GM18517 (cell line): Measurements from ENCODE around the gene NSRP1.
"Not testable (repeated sequence)": the region's sequence is repeated elsewhere in the genome, so short reads cannot be mapped to it uniquely, and the experiment has no call there.

Experiments
- ATAC-seq: cut with Tn5 transposase; IDR thresholded peaks from one replicate; pipeline ENCODE4 v1.9.1; 2021; ENCODE audit warnings: mild to moderate bottlenecking, moderate library complexity; ENCODE audit not compliant: unreplicated experiment

The NSRP1 gene

GRCh38 chr17:30220414-30220813 is 103.8 kb downstream of the NSRP1 start:
- no peak for ATAC-seq

DNA sequence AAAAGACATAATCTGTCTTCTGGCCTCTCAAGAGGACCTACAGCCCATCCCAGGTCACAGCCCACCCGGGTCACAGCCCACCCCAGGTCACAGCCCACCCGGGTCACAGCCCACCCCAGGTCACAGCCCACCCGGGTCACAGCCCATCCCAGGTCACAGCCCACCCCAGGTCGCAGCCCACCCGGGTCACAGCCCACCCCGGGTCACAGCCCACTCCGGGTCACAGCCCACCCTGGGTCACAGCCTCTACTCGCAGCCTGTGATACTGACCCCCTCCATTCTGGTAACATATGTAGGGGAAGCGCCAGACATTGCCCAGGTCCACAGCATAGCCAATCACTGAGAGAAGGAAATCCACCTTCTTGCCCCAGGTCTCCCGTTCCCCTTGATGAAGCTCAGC is 104.7 kb downstream of the NSRP1 start:
- ATAC-seq = no peak

GRCh38 chr17:30222251-30222650 is 105.6 kb downstream of the NSRP1 start:
- ATAC-seq = no peak

- no peak for ATAC-seq
These were observed 106.1 kb downstream of the NSRP1 start for GRCh38 chr17:30222721-30223175.

DNA sequence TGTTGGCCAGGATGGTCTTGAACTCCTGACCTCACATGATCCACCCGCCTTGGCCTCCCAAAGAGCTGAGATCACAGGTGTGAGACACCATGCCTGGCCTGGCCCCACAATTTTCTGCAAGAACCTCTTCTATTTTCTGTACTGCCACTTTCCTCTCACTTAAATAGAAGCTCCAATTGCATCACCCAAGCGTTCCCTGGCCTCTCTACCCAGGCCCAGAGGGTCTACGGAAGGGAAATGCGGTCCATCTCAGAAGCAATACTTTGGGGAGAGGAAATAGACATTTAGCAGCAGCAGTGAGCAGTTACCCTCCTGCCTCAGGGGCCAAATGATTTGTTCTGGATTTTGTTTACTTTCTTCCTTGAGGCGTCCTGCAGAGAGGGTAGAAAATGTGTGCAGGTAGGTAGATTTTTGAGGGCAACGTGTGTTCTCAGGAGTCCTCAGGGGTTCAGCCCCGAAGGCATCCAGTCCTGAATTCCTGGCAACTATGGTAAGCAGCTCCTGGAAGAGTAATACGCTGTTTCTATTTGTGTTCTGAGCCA is 107.9 kb downstream of the NSRP1 start:
- ATAC-seq = no peak

- no peak for ATAC-seq
These were observed 108.5 kb downstream of the NSRP1 start for GRCh38 chr17:30225112-30225511.

DNA sequence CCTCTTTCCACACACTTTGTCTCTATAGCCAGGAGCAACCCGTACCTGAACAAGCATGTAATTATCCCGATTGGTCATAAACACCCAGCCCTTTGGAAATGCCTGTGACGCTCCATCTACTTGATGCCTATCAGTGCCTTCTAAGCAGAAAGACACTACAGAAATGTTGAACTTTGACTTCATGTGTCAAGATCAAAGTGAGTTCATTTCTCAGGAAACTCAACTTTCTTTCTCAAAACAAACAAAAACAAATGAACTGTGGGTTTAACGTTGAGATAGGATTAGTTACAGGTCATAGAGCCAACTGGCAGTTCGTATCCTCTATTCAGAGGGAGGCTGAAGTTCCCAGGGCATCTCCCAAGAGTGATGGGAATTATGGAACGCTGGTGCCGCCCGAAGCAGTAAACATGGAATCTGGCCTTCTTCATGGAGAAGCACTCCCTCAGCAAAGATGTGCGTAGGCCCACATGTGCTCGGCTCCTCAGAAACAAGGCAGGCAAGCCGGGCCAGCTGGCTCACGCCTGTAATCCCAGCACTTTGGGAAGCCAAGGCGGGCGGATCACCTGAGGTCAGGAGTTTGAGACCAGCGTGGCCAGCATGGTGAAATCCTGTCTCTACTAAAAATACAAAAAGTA is 109.4 kb downstream of the NSRP1 start:
- no peak for ATAC-seq

DNA sequence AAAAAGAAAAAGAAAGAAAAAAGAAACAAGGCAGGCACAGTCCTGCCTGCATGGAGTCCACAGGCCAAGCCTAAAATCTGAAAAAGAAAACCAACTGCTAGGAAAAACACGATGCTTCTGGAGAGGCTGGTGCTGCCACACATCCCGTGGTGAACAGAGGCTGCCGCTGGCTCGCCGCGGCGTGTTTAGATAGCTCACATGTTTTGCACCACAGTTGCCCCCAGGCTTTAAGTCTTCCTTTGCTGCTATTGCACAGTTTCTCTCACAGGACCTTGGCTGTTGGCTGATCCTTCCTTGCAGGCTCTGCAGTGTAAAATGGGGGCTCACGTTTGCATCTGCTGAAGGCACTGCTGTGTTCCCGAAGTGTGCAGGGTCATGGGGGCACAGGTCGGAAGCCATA is 110.3 kb downstream of the NSRP1 start:
- no peak for ATAC-seq

DNA sequence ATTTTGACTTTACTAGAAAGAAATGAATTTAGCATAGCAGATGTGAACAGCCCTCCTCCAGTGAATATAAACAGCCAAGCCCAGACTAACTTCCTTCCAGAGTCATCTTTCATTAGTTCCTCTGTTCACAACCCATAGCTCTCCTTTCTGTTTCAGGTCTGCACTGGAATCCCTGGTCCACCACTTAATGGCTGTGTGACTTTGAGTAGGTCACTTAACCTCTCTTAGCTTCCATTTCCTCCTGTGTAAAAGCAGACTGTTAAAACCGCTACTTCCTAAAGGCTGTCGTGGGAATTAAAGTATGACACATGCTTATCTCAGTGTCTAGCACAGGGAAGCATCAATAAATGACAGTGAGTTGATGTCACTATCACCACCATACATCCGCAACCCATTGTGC is 111.4 kb downstream of the NSRP1 start:
- ATAC-seq = no peak

DNA sequence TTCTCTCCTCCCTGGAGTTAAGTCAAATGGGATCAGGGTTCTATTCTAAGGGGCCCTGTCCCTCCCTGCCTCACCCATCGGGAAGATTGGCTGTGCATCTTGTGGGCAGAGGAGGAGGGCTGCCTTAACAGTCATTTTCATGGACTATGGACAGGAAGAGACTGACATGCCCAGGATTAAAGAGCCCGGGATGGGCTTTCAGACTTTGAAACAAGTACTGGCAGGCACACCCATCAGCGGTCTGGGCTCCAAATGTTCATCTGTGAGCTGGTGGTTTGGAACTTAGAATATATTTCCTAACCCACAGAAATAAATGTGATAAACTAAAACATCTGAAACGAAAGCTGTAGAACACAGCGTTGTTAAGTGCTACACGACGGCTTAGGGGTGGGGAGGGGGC is 112.4 kb downstream of the NSRP1 start:
- ATAC-seq = no peak

- not testable (repeated sequence) for ATAC-seq
These were observed 113.4 kb downstream of the NSRP1 start for GRCh38 chr17:30230009-30230408.

- ATAC-seq = no peak
These were observed 114.0 kb downstream of the NSRP1 start for GRCh38 chr17:30230596-30231125.

GRCh38 chr17:30232015-30232823 is 115.6 kb downstream of the NSRP1 start:
- ATAC-seq = no peak

GRCh38 chr17:30232824-30233427 is 116.3 kb downstream of the NSRP1 start:
- ATAC-seq = no peak

DNA sequence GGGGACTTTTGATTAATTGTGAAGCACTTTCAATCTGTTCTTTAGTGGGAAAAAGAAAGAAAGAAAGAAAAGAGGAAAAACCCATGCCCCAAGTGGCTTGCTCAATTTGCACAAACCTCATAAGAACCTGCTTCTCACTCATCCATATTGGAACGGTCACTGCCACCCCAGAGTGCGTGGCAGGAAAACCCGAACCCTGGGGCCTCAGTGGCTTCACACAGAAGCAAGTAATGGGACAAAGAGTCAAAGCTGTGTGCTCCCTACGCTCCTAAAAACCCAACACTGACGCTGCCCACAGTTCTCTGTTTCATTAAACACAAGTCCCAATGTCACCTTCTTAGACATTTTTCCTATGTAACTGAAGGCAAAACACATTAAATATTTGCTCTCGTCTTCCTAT is 117.7 kb downstream of the NSRP1 start:
- ATAC-seq = no peak

DNA sequence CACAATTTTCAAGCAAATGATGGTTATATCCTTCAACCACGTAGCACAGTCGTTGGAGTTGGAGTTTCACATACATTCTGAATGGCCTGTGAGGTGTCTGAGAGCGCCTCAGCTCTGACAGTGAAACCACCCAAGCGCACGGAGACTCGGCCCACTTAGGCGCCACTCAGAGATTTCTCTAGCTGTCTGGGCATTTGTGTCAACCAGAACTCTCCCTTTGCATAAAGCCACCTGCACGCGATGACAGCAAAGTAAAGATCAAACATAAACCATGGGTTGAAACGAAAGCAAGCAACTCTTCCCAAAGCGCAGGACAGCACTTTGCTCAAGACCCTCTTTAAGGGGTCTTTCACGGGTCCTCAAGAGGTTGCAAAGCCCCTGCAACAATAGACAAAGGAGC is 118.3 kb downstream of the NSRP1 start:
- ATAC-seq = no peak

- ATAC-seq = no peak
These were observed 119.0 kb downstream of the NSRP1 start, which contains the start of gene SLC6A4 for GRCh38 chr17:30235386-30236296. Gene SLC6A4 (minus strand): TSS chr17:30235697. CDS start chr17:30221958, 13,739 bp downstream.
